HepG2 (cell line): Measurements from ENCODE around the gene GRM7. TPM values are rescaled to one million over a fixed set of nuclear protein-coding genes. Genes with fewer than 3 reads are reported as not detected.
"Not testable (repeated sequence)": the region's sequence is repeated elsewhere in the genome, so short reads cannot be mapped to it uniquely, and the experiment has no call there.

Source experiments
- ATAC-seq: fragments of 200-7000 bp; cut with Tn5 transposase; 3 replicates; pipeline ENCODE4 v1.9.1; 2020; ENCODE audit warnings: mild to moderate bottlenecking, moderate library complexity
- BruUV-seq: library from RNA; stranded (reverse); fragments of 400-500 nt; replicated peaks from 2 replicates; lab custom pipeline; 2021; lab: Mats Ljungman, UMichigan
- CTCF ChIA-PET: fragments of 300-600 bp; formaldehyde crosslinking; extraction: SDS; loops from one replicate; lab custom pipeline; 2021; ENCODE audit warnings: low total read pairs, inconsistent platforms, low intra/inter-chr PET ratio; lab: Yijun Ruan, JAX
- POLR2A ChIA-PET: fragments of 350-600 bp; sonication (Branson Sonifier 250); formaldehyde crosslinking; loops from one replicate; lab custom pipeline; 2020; ENCODE audit warnings: antibody characterized with exemption, inconsistent platforms; lab: Yijun Ruan, JAX
- DNase-seq: peaks from one replicate; pipeline ENCODE4 v3.0.0-alpha.2; 2015; ENCODE audit warnings: low spot score
- FAIRE-seq: peaks from 3 replicates; lab custom pipeline; 2011; peaks lifted over from hg19 to GRCh38; lab: Jason Lieb, UNC
- H2AFZ ChIP-seq: one replicate; pipeline ENCODE4 v1.6.1; 2011; ENCODE audit warnings: low read length, inconsistent platforms
- H3K27ac ChIP-seq: fragments of 300-600 bp; 3 replicates; pipeline ENCODE4 v1.8.0; 2011; ENCODE audit warnings: mixed run types, mild to moderate bottlenecking, mixed read lengths, low read length, inconsistent platforms; ENCODE audit not compliant: insufficient read depth; ENCODE audit errors: extremely low read length
- H3K27me3 ChIP-seq, 2 experiments: fragments of 200-600 bp in 1 of 2; 2 replicates in 1 of 2; 3 replicates in 1 of 2; pipeline versions ENCODE4 v1.6.0 to v1.8.0; 2011; ENCODE audit warnings: low read length in 2 of 2, mild to moderate bottlenecking in 2 of 2, moderate library complexity in 2 of 2, inconsistent platforms in 1 of 2; ENCODE audit not compliant: insufficient read depth in 2 of 2, control insufficient read depth in 1 of 2
- H3K36me3 ChIP-seq, 2 experiments: fragments of 200-600 bp in 1 of 2; replicated peaks in 1 of 2; 2 replicates in 1 of 2; 3 replicates in 1 of 2; pipeline versions ENCODE4 v1.5.1 to v1.8.0; 2011; ENCODE audit warnings: low read length in 2 of 2, inconsistent platforms in 1 of 2; ENCODE audit not compliant: insufficient read depth in 2 of 2, control insufficient read depth in 1 of 2
- H3K4me1 ChIP-seq: 2 replicates; pipeline ENCODE4 v1.5.1; 2012; ENCODE audit warnings: low read length, inconsistent platforms; ENCODE audit not compliant: insufficient read depth
- H3K4me2 ChIP-seq: 2 replicates; pipeline ENCODE4 v1.6.0; 2011; ENCODE audit warnings: low read depth, low read length, inconsistent platforms
- H3K4me3 ChIP-seq, 3 experiments: fragments of 200-600 bp in 1 of 3; sonication (generic), shearing (Covaris generic) in 1 of 3; replicated peaks in 1 of 3; 2 replicates each; pipeline ENCODE4 v1.5.1; 2011 to 2016; ENCODE audit warnings: low read length in 3 of 3, inconsistent platforms in 2 of 3, low read depth in 2 of 3, mild to moderate bottlenecking in 2 of 3, control low read depth in 1 of 3, mixed read lengths in 1 of 3; ENCODE audit not compliant: insufficient read depth in 1 of 3
- H3K79me2 ChIP-seq: one replicate; pipeline ENCODE4 v1.6.1; 2011; ENCODE audit warnings: low read length, inconsistent platforms; ENCODE audit not compliant: insufficient read depth
- H3K9ac ChIP-seq: 2 replicates; pipeline ENCODE4 v1.6.0; 2011; ENCODE audit warnings: mild to moderate bottlenecking, low read depth, low read length, inconsistent platforms; ENCODE audit not compliant: insufficient read depth
- H3K9me3 ChIP-seq: 2 replicates; pipeline ENCODE4 v1.5.1; 2012; ENCODE audit warnings: mild to moderate bottlenecking, low read length
- H4K20me1 ChIP-seq: 2 replicates; pipeline ENCODE4 v1.6.0; 2011; ENCODE audit warnings: inconsistent platforms, mild to moderate bottlenecking, low read length, moderate library complexity; ENCODE audit not compliant: insufficient read depth
- E2F5 ChIP-seq: sonication (generic); formaldehyde crosslinking; conservative IDR thresholded peaks from 2 replicates; pipeline ENCODE4 v1.4.0; 2020; ENCODE audit warnings: missing genetic modification reagents
- FOXP1 ChIP-seq, 2 experiments: fragments of 450-650 bp in 1 of 2; IDR thresholded peaks; 2 replicates each; pipeline ENCODE4 v1.6.1; 2017 to 2018; ENCODE audit warnings: antibody characterized with exemption in 1 of 2
- GTF3A ChIP-seq: sonication (generic); formaldehyde crosslinking; conservative IDR thresholded peaks from 2 replicates; pipeline ENCODE4 v1.4.0; 2020; ENCODE audit warnings: mild to moderate bottlenecking, missing genetic modification reagents
- KMT2B ChIP-seq: IDR thresholded peaks from 2 replicates; pipeline ENCODE4 v1.6.1; 2016; ENCODE audit warnings: missing genetic modification reagents, missing compliant biosample characterization
- MEIS2 ChIP-seq: sonication (generic); formaldehyde crosslinking; IDR thresholded peaks from 2 replicates; pipeline ENCODE4 v1.9.0; 2021; ENCODE audit warnings: mild to moderate bottlenecking, missing genetic modification reagents
- MIER3 ChIP-seq: IDR thresholded peaks from 2 replicates; pipeline ENCODE4 v1.6.1; 2016; ENCODE audit warnings: missing compliant biosample characterization, borderline replicate concordance
- MTERF4 ChIP-seq: sonication (generic); formaldehyde crosslinking; IDR thresholded peaks from 2 replicates; pipeline ENCODE4 v1.8.0; 2023; ENCODE audit warnings: mild to moderate bottlenecking, missing genetic modification reagents
- MXD3 ChIP-seq: IDR thresholded peaks from 2 replicates; pipeline ENCODE4 v1.6.1; 2016; ENCODE audit warnings: mild to moderate bottlenecking, missing biosample characterization, missing genetic modification reagents
- ZBTB1 ChIP-seq: sonication (generic); formaldehyde crosslinking; IDR thresholded peaks from 2 replicates; pipeline ENCODE4 v1.4.0; 2020; ENCODE audit warnings: missing genetic modification reagents, borderline replicate concordance
- ZBTB7A ChIP-seq: sonication (generic); formaldehyde crosslinking; IDR thresholded peaks from 2 replicates; pipeline ENCODE4 v1.8.0; 2022; ENCODE audit warnings: mild to moderate bottlenecking, missing genetic modification reagents
- ZNF691 ChIP-seq: sonication (generic); formaldehyde crosslinking; IDR thresholded peaks from 2 replicates; pipeline ENCODE4 v1.4.0; 2020; ENCODE audit warnings: missing genetic modification reagents, low read depth, mild to moderate bottlenecking, borderline replicate concordance
- ZNF878 ChIP-seq: sonication (generic); formaldehyde crosslinking; IDR thresholded peaks from 2 replicates; pipeline ENCODE4 v1.8.1; 2023; ENCODE audit warnings: mild to moderate bottlenecking, missing genetic modification reagents, moderate library complexity
- WGBS: methylation state at CpG from one replicate; pipeline ENCODE4 v1.1.6; 2017; ENCODE audit warnings: low lambda C conversion rate; 5-methylcytosine and 5-hydroxymethylcytosine counted together
- in situ Hi-C: cut with HindIII; loops from 2 replicates; pipeline ENCODE4 v1.10.0; 2017; ENCODE audit warnings: low pct_unique_long_range_greater_than_20kb; ENCODE audit not compliant: extremely low pct_ligation_motif_present
- intact Hi-C: fragments of 100-400 bp; cut with micrococcal nuclease; formaldehyde crosslinking; loops from one replicate; pipeline ENCODE4 v1.10.0; 2022; ENCODE audit not compliant: unreplicated experiment
- polyA plus RNA-seq, 8 experiments: library from polyadenylated mRNA; depleted of rRNA in 3 of 8; stranded (reverse) in 7 of 8; unstranded in 1 of 8; fragments of >200 nt; fragmentation: Illumina TruSeq in 4 of 8; extraction: Trizol in 4 of 8; gene quantifications; 2 replicates each; pipeline versions ENCODE4 v1.2.1 to v1.2.3, GENCODE V29; 2011 to 2016; ENCODE audit warnings: low read depth in 4 of 8, missing spikeins in 1 of 8, mixed read lengths in 1 of 8; ENCODE audit not compliant: insufficient read depth in 1 of 8
- total RNA-seq, 5 experiments: library from RNA; depleted of rRNA; stranded (reverse); fragments of >200 nt; fragmentation: Illumina TruSeq; extraction: Trizol; gene quantifications; 2 replicates each; pipeline ENCODE4 v1.2.3, GENCODE V29; 2016; ENCODE audit warnings: low read depth in 1 of 5

Gene GRM7
- total and polyA plus RNA-seq, 2 of the 13 experiments (the other 11 are each of a cell fraction or from before 2014, with no cell fraction given), result not detected

GRCh38 chr3:6929918-6930317 lies 69.0 kb downstream of the GRM7 start:
- Histone ChIP-seq H3K4me1 (no peaks in the 10 kb centered on the region), H3K27me3 (no peaks in the 10 kb centered on the region), H3K27ac (no peak overlapping the region), H3K9ac (no peak overlapping the region), H2AFZ (no peak overlapping the region), H3K79me2 (no peaks in the 10 kb centered on the region), H4K20me1 (no peaks in the 10 kb centered on the region), H3K9me3 (peaks cover 75% of the 10 kb centered on the region), H3K4me2 (no peak overlapping the region), H3K36me3 (no peaks in the 10 kb centered on the region), H3K4me3 (no peak overlapping the region)
- no TSS peak for BruUV-seq
- no peak for DNase-seq
- CTCF ChIA-PET, result no interaction called here
- in situ Hi-C loops (no loop called here), intact Hi-C loops (no loop called here)
- WGBS, result 9% methylated on average over 2 of the region's 2 CpGs
- TF ChIP-seq ZBTB1 (CRISPR knock-in tag) (no peak), E2F5 (CRISPR knock-in tag) (no peak), FOXP1 (IDR thresholded peaks at IDR 0.05) (no peak), FOXP1 (CRISPR knock-in tag; IDR thresholded peaks at IDR 0.05) (no peak), ZNF878 (CRISPR knock-in tag) (no peak), ZBTB7A (no peak), MTERF4 (no peak), KMT2B (CRISPR knock-in tag) (no peak), GTF3A (CRISPR knock-in tag) (no peak), MIER3 (CRISPR knock-in tag) (no peak), MXD3 (CRISPR knock-in tag) (no peak), ZNF691 (CRISPR knock-in tag) (no peak), MEIS2 (CRISPR knock-in tag) (no peak)
- POLR2A ChIA-PET, result no interaction called here
- ATAC-seq, result no peak
- FAIRE-seq, result no peak

GRCh38 chr3:6935418-6935817 lies 74.5 kb downstream of the GRM7 start:
- H3K4me3 ChIP-seq, FAIRE-seq, H3K79me2 ChIP-seq, H3K36me3 ChIP-seq, H3K27ac ChIP-seq, in situ Hi-C loops, H3K27me3 ChIP-seq, H2AFZ ChIP-seq, ATAC-seq, intact Hi-C loops, H3K4me2 ChIP-seq, BruUV-seq, CTCF ChIA-PET, H3K9ac ChIP-seq, H3K4me1 ChIP-seq, DNase-seq, H4K20me1 ChIP-seq, POLR2A ChIA-PET: not testable (repeated sequence)
- peaks cover 81% of the 10 kb centered on the region for H3K9me3 ChIP-seq
- 21% methylated on average over 2 of the region's 2 CpGs for WGBS
